GM12864 (cell line): ENCODE measurements around the gene PCDHB11.
"Not testable (repeated sequence)": the region's sequence is repeated elsewhere in the genome, so short reads cannot be mapped to it uniquely, and the experiment has no call there.

ENCODE experiments used
- DNase-seq: peaks from one replicate; pipeline ENCODE4 v3.0.0-alpha.2; 2011; ENCODE audit warnings: low read depth
- H3K4me3 ChIP-seq: 2 replicates; pipeline ENCODE4 v1.5.1; 2011; ENCODE audit warnings: mild to moderate bottlenecking, low read depth, low read length, control low read depth
- TF ChIP-seq, protein P1 (sequence below): IDR thresholded peaks from 2 replicates; pipeline ENCODE4 v1.5.1; 2011; ENCODE audit warnings: low read depth, mild to moderate bottlenecking, moderate library complexity, low read length, control low read depth, inconsistent platforms; ENCODE audit errors: missing control alignments

The PCDHB11 gene

DNA sequence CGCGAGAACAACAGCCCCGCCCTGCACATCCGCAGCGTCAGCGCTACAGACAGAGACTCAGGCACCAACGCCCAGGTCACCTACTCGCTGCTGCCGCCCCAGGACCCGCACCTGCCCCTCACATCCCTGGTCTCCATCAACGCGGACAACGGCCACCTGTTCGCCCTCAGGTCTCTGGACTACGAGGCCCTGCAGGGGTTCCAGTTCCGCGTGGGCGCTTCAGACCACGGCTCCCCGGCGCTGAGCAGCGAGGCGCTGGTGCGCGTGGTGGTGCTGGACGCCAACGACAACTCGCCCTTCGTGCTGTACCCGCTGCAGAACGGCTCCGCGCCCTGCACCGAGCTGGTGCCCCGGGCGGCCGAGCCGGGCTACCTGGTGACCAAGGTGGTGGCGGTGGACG is 16.1 kb downstream of the PCDHB11 start:
- DNase-seq: not testable (repeated sequence)

DNA sequence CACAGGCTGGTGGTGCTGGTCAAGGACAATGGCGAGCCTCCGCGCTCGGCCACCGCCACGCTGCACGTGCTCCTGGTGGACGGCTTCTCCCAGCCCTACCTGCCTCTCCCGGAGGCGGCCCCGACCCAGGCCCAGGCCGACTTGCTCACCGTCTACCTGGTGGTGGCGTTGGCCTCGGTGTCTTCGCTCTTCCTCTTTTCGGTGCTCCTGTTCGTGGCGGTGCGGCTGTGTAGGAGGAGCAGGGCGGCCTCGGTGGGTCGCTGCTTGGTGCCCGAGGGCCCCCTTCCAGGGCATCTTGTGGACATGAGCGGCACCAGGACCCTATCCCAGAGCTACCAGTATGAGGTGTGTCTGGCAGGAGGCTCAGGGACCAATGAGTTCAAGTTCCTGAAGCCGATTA is 16.6 kb downstream of the PCDHB11 start:
- DNase-seq, H3K4me3 ChIP-seq: not testable (repeated sequence)

More for the DNA sequence above, 16.1 kb downstream of the PCDHB11 start:
- not testable (repeated sequence) for H3K4me3 ChIP-seq

DNA sequence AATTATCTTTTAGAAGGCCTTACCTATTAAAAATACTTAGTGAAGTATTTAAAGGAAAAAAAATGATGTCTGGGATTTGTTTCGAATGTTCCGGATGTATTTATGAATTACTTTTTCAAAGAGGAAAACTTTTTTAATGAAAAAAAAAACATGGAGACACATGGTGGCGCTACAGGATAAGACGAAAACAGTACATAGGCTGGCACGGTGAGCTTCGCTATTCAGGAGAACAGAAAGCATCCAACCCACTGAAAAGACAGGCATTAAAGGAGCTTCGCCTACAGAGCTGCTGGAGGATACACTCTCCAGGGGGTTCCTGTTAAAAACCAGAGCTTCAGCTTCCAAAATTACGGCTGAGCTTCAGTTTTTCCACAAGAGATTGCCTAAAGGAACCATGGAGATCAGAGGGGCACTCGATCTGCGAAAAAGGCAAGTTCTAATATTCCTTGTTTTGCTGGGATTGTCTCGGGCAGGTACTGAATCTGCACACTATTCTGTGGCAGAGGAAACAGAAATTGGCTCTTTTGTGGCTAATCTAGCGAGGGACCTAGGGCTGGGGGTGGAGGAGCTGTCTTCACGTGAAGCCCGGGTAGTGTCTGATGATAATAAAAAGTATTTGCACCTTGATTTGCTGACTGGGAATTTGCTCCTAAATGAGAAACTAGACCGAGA is 23.8 kb downstream of the PCDHB11 start, which contains the start of gene PCDHB14:
TSS of gene PCDHB14 (plus strand) at position 232 of the 672 bp plus-strand sequence. CDS start at position 395, 163 bp downstream.
- no peak within 1 kb of the TSS for H3K4me3 ChIP-seq
- TF ChIP-seq, protein P1, sequence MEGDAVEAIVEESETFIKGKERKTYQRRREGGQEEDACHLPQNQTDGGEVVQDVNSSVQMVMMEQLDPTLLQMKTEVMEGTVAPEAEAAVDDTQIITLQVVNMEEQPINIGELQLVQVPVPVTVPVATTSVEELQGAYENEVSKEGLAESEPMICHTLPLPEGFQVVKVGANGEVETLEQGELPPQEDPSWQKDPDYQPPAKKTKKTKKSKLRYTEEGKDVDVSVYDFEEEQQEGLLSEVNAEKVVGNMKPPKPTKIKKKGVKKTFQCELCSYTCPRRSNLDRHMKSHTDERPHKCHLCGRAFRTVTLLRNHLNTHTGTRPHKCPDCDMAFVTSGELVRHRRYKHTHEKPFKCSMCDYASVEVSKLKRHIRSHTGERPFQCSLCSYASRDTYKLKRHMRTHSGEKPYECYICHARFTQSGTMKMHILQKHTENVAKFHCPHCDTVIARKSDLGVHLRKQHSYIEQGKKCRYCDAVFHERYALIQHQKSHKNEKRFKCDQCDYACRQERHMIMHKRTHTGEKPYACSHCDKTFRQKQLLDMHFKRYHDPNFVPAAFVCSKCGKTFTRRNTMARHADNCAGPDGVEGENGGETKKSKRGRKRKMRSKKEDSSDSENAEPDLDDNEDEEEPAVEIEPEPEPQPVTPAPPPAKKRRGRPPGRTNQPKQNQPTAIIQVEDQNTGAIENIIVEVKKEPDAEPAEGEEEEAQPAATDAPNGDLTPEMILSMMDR: no peak
- no peak for DNase-seq

DNA sequence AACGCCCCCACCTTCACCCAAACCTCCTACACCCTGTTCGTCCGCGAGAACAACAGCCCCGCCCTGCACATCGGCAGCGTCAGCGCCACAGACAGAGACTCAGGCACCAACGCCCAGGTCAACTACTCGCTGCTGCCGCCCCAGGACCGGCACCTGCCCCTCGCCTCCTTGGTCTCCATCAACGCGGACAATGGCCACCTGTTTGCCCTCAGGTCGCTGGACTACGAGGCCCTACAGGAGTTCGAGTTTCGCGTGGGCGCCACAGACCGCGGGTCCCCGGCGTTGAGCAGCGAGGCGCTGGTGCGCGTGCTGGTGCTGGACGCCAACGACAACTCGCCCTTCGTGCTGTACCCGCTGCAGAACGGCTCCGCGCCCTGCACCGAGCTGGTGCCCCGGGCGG is 25.4 kb downstream of the PCDHB11 start:
- not testable (repeated sequence) for DNase-seq, H3K4me3 ChIP-seq

DNA sequence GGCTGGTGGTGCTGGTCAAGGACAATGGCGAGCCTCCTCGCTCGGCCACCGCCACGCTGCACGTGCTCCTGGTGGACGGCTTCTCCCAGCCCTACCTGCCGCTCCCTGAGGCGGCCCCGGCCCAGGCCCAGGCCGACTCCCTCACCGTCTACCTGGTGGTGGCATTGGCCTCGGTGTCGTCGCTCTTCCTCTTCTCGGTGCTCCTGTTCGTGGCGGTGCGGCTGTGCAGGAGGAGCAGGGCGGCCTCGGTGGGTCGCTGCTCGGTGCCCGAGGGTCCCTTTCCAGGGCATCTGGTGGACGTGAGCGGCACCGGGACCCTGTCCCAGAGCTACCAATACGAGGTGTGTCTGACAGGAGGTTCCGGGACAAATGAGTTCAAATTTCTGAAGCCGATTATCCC is 26.0 kb downstream of the PCDHB11 start:
- DNase-seq, H3K4me3 ChIP-seq: not testable (repeated sequence)

DNA sequence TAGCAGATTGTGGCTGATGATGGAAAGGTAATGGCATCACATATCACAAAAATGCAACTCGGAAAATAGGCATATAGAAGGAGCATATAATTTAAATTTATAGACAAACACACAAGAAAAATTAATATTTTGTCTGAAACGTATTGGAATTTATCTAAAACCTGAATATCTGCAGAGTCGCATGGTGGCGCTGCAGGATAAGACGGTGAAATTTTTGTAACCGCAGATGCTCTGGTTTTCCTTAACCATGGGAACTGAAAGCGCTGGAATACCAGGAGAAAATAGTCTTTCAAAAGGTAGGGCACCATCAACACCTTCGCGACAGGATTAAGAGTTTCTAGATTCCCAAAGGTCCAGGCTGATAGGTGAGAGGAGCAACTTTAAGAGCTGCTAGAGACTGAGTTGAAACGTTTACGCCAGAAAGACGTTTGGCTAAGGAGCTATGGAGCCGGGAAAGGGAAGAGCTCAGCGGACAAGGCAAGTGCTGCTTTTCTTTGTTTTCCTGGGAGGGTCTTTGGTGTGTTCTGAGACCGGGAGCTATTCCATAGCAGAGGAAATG is 34.8 kb downstream of the PCDHB11 start:
- TF ChIP-seq, protein P1: no peak
- no peak for DNase-seq
- H3K4me3 ChIP-seq: no peak overlapping the region

DNA sequence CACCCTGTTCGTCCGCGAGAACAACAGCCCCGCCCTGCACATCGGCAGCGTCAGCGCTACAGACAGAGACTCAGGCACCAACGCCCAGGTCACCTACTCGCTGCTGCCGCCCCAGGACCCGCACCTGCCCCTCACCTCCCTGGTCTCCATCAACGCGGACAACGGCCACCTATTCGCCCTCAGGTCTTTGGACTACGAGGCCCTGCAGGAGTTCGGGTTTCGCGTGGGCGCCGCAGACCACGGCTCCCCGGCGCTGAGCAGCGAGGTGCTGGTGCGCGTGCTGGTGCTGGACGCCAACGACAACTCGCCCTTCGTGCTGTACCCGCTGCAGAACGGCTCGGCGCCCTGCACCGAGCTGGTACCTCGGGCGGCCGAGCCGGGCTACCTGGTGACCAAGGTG is 36.5 kb downstream of the PCDHB11 start:
- not testable (repeated sequence) for DNase-seq, H3K4me3 ChIP-seq

DNA sequence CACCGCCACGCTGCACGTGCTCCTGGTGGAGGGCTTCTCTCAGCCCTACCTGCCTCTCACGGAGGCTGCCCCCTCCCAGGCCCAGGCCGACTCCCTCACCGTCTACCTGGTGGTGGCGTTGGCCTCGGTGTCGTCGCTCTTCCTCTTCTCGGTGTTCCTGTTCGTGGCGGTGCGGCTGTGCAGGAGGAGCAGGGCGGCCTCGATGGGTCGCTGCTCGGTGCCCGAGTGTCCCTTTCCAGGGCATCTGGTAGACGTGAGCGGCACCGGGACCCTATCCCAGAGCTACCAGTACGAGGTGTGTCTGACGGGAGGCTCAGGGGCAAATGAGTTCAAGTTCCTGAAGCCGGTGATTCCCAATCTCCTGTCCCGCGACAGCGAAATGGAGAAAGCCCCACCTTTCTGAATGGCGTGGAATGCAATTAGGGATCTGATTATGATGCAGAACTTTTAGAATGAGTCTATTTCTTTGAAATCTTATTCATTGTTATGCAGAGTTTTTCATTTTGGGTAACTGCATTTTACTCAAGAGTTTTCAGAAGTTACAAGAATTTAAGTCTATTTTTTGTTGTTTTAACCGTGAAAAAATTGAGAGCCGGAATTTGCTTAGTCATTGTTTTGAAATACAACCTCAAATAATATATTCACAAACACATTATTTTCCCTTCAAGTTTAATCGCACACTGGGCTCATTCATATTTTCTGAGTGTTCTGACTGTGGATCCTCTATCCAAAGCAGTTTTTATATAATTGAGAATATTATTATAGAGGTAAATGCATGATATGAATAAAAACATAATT is 37.3 kb downstream of the PCDHB11 start:
- TF ChIP-seq, protein P1: no peak
- no peak for DNase-seq
- H3K4me3 ChIP-seq: no peak overlapping the region

DNA sequence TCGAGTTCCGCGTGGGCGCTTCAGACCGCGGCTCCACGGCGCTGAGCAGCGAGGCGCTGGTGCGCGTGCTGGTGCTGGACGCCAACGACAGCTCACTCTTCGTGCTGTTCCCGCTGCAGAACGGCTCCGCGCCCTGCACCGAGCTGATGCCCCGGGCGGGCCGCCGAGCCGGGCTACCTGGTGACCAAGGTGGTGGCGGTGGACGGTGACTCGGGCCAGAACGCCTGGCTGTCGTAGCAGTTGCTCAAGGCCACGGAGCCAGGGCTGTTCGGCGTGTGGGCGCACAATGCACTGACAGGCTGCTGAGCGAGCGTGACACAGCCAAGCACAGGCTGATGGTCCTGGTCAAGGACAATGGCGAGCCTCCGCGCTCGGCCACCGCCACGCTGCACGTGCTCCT is 42.1 kb downstream of the PCDHB11 start:
- DNase-seq: no peak

More for the DNA sequence above, 42.1 kb downstream of the PCDHB11 start:
- H3K4me3 ChIP-seq: no peak overlapping the region
- TF ChIP-seq, protein P1: no peak
